ENCODE results near the gene CSNK1G1. TPM values are rescaled to one million over a fixed set of nuclear protein-coding genes. Genes with fewer than 3 reads are reported as not detected.

Gene CSNK1G1
- total and polyA plus RNA-seq, 2 of the 4 experiments (the other 2 are of a cell fraction) = 7.4 to 29.4 TPM

- TF ChIP-seq FOS (IDR thresholded peaks at IDR 0.05; ENCODE audit: low read depth, low read length) = no peak
These were observed 197.4 kb downstream of the CSNK1G1 start (continued) for GRCh38 chr15:64158363-64159134.

DNA sequence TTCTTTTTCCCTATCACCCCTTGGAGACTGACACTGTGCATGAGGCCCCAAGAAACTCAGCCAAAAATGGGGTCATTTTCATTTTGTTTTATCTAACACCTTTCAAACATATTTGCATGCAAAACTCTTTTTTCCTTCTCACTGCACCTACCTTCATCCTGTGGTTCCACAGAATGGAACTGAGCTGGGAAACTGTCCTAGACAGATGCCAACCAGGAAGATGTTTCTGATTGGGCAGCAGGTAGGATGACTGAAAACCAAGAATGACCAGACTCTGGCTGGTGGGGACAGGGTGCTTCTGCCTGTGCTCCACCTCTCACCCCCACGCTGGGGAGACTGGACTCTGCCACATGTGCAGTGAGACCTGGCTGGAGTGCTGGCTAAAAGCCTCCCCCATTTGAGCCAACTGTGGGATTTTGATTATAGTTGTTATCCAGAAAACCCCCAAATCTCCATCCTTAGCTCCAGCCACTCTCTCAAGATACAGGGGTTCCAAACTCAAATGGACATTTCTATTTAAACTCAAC, 198.3 kb downstream of the CSNK1G1 start:
- no peak overlapping the region for H4K5ac ChIP-seq (ENCODE audit: low read depth, low read length)
- H2BK20ac ChIP-seq (ENCODE audit: low read depth, low read length) = no peak overlapping the region
- H3K27me3 ChIP-seq (ENCODE audit: control insufficient read depth, insufficient read depth, low read length) = peaks cover 4% of the 10 kb centered on the region
- no CpG with 5 or more reads among the region's 1 CpG for WGBS, 2 experiments (ENCODE audit: extremely low coverage in 2 of 2, insufficient read length in 1 of 2)
- peaks cover 62% of the 10 kb centered on the region for H3K36me3 ChIP-seq (ENCODE audit: control insufficient read depth, insufficient read depth, low read length)
- H3K4me1 ChIP-seq (ENCODE audit: control insufficient read depth, insufficient read depth, low read length) = peaks cover 6% of the 10 kb centered on the region
- H2BK5ac ChIP-seq (ENCODE audit: low read depth, low read length, poor library complexity, severe bottlenecking) = no peak overlapping the region
- POLR2A ChIA-PET (ENCODE audit: unreplicated experiment) = no interaction called here
- H3K9ac ChIP-seq (ENCODE audit: low read depth, low read length) = no peak overlapping the region
- no peak overlapping the region for H2BK120ac ChIP-seq (ENCODE audit: low read depth, low read length)
- H3K14ac ChIP-seq (replicated peaks; ENCODE audit: low read depth, low read length) = no peak overlapping the region
- H3K4me3 ChIP-seq (ENCODE audit: insufficient read depth, low read depth, low read length) = no peak overlapping the region
- H3K9me3 ChIP-seq (ENCODE audit: control insufficient read depth, insufficient read depth, low read length) = no peaks in the 10 kb centered on the region
- BruUV-seq (replicated peaks) = no TSS peak
- ATAC-seq (ENCODE audit: low read depth) = no peak
- H4K20me1 ChIP-seq (ENCODE audit: insufficient read depth, low read length) = peaks cover 72% of the 10 kb centered on the region
- dilution Hi-C loops (cut with HindIII; ENCODE audit: low sequenced_read_pairs, unreplicated experiment) (no loop called here), intact Hi-C loops (cut with micrococcal nuclease) (no loop called here), in situ Hi-C loops (cut with MboI; ENCODE audit: low sequenced_read_pairs) (no loop called here)
- H3K23ac ChIP-seq (ENCODE audit: low read depth, low read length) = no peak overlapping the region; the same call in 1 of the 2 replicates
- DNase-seq = no peak
- no peak overlapping the region for H4K8ac ChIP-seq (ENCODE audit: low read depth in 2 of 2, low read length in 2 of 2)
- no peak overlapping the region for H3K4ac ChIP-seq (ENCODE audit: low read depth, low read length)
- no peak overlapping the region for H4K91ac ChIP-seq (ENCODE audit: insufficient read depth, low read depth, low read length)
- peaks cover 12% of the 10 kb centered on the region for H3K9me1 ChIP-seq (ENCODE audit: insufficient read depth, low read length)
- H2AFZ ChIP-seq (replicated peaks; ENCODE audit: low read length, poor library complexity) = no peak overlapping the region
- H3K56ac ChIP-seq (ENCODE audit: extremely low read depth, insufficient read depth, low read length) = no peak overlapping the region
- no peak overlapping the region for H3K27ac ChIP-seq (ENCODE audit: insufficient read depth, low read length)
- H3K18ac ChIP-seq (ENCODE audit: low read depth, low read length) = no peak overlapping the region
- H3K4me2 ChIP-seq (ENCODE audit: low read depth, low read length) = no peak overlapping the region
- H2BK15ac ChIP-seq (ENCODE audit: low read depth, low read length) = no peak overlapping the region
- TF ChIP-seq POLR2A (IDR thresholded peaks at IDR 0.05; ENCODE audit: low read depth, low read length) (no peak), FOS (IDR thresholded peaks at IDR 0.05; ENCODE audit: low read depth, low read length) (no peak), MXI1 (IDR thresholded peaks at IDR 0.05; ENCODE audit: borderline replicate concordance, low read depth, low read length) (no peak), NFE2L2 (IDR thresholded peaks at IDR 0.05; ENCODE audit: low read depth, low read length) (no peak)
- H2AK9ac ChIP-seq (replicated peaks; ENCODE audit: low read depth, low read length, poor library complexity) = no peak overlapping the region
- CTCF ChIA-PET = no interaction called here
- H3K79me1 ChIP-seq (ENCODE audit: low read depth in 1 of 2, low read length in 2 of 2) = peaks cover 27 to 42% of the 10 kb centered on the region in 2 experiments
- H2AK5ac ChIP-seq (ENCODE audit: low read depth, low read length) = no peak overlapping the region
